ENCODE measurements around the gene PRLR. TPM values are rescaled to one million over a fixed set of nuclear protein-coding genes. Genes with fewer than 3 reads are reported as not detected.

The PRLR gene
- total and polyA plus RNA-seq, 2 of the 8 experiments (the other 6 are each of a cell fraction or from before 2014, with no cell fraction given): 0.53 to 2.5 TPM

DNA sequence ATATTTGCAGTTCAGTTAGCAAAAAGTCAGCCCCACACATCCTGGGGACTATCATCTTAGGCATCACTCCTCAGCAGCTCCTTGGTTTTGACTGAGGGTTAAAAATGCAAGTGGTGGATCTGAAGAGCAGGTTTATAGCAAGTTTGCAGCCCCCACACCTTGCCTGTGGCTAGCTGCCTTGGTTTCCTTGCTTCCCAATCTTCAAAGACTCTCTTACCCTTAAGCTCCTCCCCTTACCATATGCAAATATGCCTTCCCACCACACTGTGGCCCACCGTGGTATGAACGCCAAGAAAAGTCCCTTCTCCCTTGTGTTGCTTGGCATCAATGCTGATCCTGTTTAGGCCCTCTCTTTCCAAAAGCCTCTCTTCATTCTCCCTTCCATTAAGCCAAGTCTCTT, 137.6 kb downstream of the PRLR start:
- no peak for FAIRE-seq
- CTCF ChIA-PET (ENCODE audit: partially characterized antibody): interaction anchor here (0.6 to 3.8 kb wide), 10 partner anchors 26 to 832 kb away, joined by 3 to 22 read pairs (median 4); no protein-coding TSS in a partner anchor

More for the DNA sequence above, 137.6 kb downstream of the PRLR start:
- Histone ChIP-seq H3K4me1 (replicated peaks in 1 of 4; ENCODE audit: control insufficient read depth in 3 of 4, insufficient read depth in 4 of 4, low read length in 3 of 4) (peaks cover 0 to 4% (median 1%) of the 10 kb centered on the region in 4 experiments; a peak in 2 of 7 replicates), H2BK120ac (replicated peaks; ENCODE audit: low read depth, low read length) (no peak overlapping the region), H3K27me3 (replicated peaks in 1 of 4; ENCODE audit: control insufficient read depth in 3 of 4, extremely low read depth in 1 of 4, insufficient read depth in 3 of 4, low read length in 3 of 4) (no peaks in the 10 kb centered on the region), H3K18ac (ENCODE audit: extremely low read depth, low read length) (no peak overlapping the region), H2AK5ac (ENCODE audit: low read depth, low read length) (no peak overlapping the region), H3K23me2 (ENCODE audit: low read depth, low read length) (no peaks in the 10 kb centered on the region), H4K91ac (replicated peaks; ENCODE audit: insufficient read length, low read length) (no peak overlapping the region), H3K9ac (replicated peaks in 1 of 4; ENCODE audit: extremely low read depth in 1 of 4, low read depth in 3 of 4, low read length in 3 of 4) (no peak overlapping the region), H2BK20ac (ENCODE audit: low read length) (no peak overlapping the region), H3K79me2 (ENCODE audit: control insufficient read depth in 1 of 2, insufficient read depth in 2 of 2, low read length in 2 of 2) (no peaks in the 10 kb centered on the region), H2AFZ (ENCODE audit: low read length) (no peak overlapping the region), H3K14ac (ENCODE audit: insufficient read length) (no peak overlapping the region), H3K27ac (ENCODE audit: low read depth, low read length) (no peak overlapping the region), H3K79me1 (ENCODE audit: low read depth, low read length) (no peaks in the 10 kb centered on the region), H3K36me3 (ENCODE audit: control insufficient read depth in 2 of 4, insufficient read depth in 4 of 4, low read length in 3 of 4) (no peaks in the 10 kb centered on the region), H3K4me3 (ENCODE audit: extremely low read depth in 1 of 4, insufficient read depth in 2 of 4, low read depth in 3 of 4, low read length in 4 of 4) (no peak overlapping the region), H3K23ac (ENCODE audit: insufficient read length) (no peak overlapping the region), H4K5ac (ENCODE audit: insufficient read length, low read depth, low read length) (no peak overlapping the region), H3K4ac (replicated peaks; ENCODE audit: insufficient read length, low read depth, low read length) (no peak overlapping the region), H3K56ac (replicated peaks; ENCODE audit: insufficient read length, low read depth, low read length) (no peak overlapping the region), H3K4me2 (ENCODE audit: insufficient read depth in 1 of 2, low read depth in 2 of 2, low read length in 2 of 2) (no peak overlapping the region), H2BK5ac (ENCODE audit: low read depth, low read length) (no peak overlapping the region), H2BK12ac (ENCODE audit: low read depth, low read length) (no peak overlapping the region), H2BK15ac (ENCODE audit: low read length) (no peak overlapping the region), H4K8ac (ENCODE audit: extremely low read depth, insufficient read depth, low read length) (no peak overlapping the region), H4K20me1 (replicated peaks in 1 of 2; ENCODE audit: control insufficient read depth in 1 of 2, insufficient read depth in 2 of 2, low read length in 2 of 2) (no peaks in the 10 kb centered on the region), H3K9me3 (ENCODE audit: insufficient read depth in 2 of 2, low read depth in 1 of 2, low read length in 1 of 2) (no peaks in the 10 kb centered on the region)
- POLR2A ChIA-PET (ENCODE audit: partially characterized antibody): no interaction called here
- 79% methylated on average over 2 of the region's 2 CpGs; no CpG with 5 or more reads in 1 of the 2 experiments for WGBS, 2 experiments (ENCODE audit: extremely low coverage in 1 of 2, insufficient coverage in 1 of 2, insufficient read length in 1 of 2, insufficient replicate concordance in 2 of 2, low coverage in 1 of 2, low lambda C conversion rate in 2 of 2, missing lambda C conversion rate in 1 of 2)
- TF ChIP-seq GABPA (IDR thresholded peaks at IDR 0.05; ENCODE audit: borderline replicate concordance, insufficient read depth, low read length): no peak
- no peak for TF ChIP-seq SP2 (IDR thresholded peaks at IDR 0.05; ENCODE audit: low read length)
- no peak for TF ChIP-seq RNF2 (IDR thresholded peaks at IDR 0.05; ENCODE audit: borderline replicate concordance, low read depth, low read length, missing control alignments, poor library complexity, severe bottlenecking)
- TF ChIP-seq RFX5 (IDR thresholded peaks at IDR 0.05; ENCODE audit: borderline replicate concordance, low read depth, low read length): no peak
- TF ChIP-seq EGR1 (IDR thresholded peaks at IDR 0.05; ENCODE audit: borderline replicate concordance, low read depth, low read length): no peak
- TF ChIP-seq POU5F1 (IDR thresholded peaks at IDR 0.05; ENCODE audit: low read depth, low read length): no peak
- no peak for TF ChIP-seq RAD21 (IDR thresholded peaks at IDR 0.05 in 1 of 2, conservative IDR thresholded peaks at IDR 0.05 in 1 of 2; ENCODE audit: low read depth in 2 of 2, low read length in 2 of 2)
- TF ChIP-seq TAF1 (IDR thresholded peaks at IDR 0.05; ENCODE audit: low read depth, low read length): no peak
- TF ChIP-seq CBX8 (IDR thresholded peaks at IDR 0.05; ENCODE audit: borderline replicate concordance, low read depth, low read length): no peak
- TF ChIP-seq, protein P1, sequence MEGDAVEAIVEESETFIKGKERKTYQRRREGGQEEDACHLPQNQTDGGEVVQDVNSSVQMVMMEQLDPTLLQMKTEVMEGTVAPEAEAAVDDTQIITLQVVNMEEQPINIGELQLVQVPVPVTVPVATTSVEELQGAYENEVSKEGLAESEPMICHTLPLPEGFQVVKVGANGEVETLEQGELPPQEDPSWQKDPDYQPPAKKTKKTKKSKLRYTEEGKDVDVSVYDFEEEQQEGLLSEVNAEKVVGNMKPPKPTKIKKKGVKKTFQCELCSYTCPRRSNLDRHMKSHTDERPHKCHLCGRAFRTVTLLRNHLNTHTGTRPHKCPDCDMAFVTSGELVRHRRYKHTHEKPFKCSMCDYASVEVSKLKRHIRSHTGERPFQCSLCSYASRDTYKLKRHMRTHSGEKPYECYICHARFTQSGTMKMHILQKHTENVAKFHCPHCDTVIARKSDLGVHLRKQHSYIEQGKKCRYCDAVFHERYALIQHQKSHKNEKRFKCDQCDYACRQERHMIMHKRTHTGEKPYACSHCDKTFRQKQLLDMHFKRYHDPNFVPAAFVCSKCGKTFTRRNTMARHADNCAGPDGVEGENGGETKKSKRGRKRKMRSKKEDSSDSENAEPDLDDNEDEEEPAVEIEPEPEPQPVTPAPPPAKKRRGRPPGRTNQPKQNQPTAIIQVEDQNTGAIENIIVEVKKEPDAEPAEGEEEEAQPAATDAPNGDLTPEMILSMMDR (IDR thresholded peaks at IDR 0.05; ENCODE audit: control extremely low read depth in 1 of 3, insufficient read depth in 1 of 3, low read depth in 1 of 3, low read length in 3 of 3): no peak
- no peak for TF ChIP-seq SUZ12 (IDR thresholded peaks at IDR 0.05; ENCODE audit: low read length)
- no peak for DNase-seq (ENCODE audit: low read depth in 1 of 2, low spot score in 2 of 2)
